ENCODE results near the gene ANKRD52.

ANKRD52 gene

GRCh38 chr12:56241424-56242303, 16.5 kb downstream of the ANKRD52 start:
- DNase-seq (ENCODE audit: low read depth, low spot score), result no peak

- peak; percentile 43 for DNase-seq (ENCODE audit: low read depth, low spot score)
These were observed 20.6 kb downstream of the ANKRD52 start for GRCh38 chr12:56237552-56237951.

- DNase-seq (ENCODE audit: low read depth, low spot score), result no peak
These were observed 21.2 kb downstream of the ANKRD52 start for GRCh38 chr12:56236985-56237384.

GRCh38 chr12:56236091-56236490, 22.1 kb downstream of the ANKRD52 start:
- DNase-seq (ENCODE audit: low read depth, low spot score), result no peak

GRCh38 chr12:56234746-56235436, 23.3 kb downstream of the ANKRD52 start:
- no peak for DNase-seq (ENCODE audit: low read depth, low spot score)

- DNase-seq (ENCODE audit: low read depth, low spot score), result no peak
These were observed 27.0 kb downstream of the ANKRD52 start for GRCh38 chr12:56231184-56231582.

GRCh38 chr12:56230432-56231183, 27.6 kb downstream of the ANKRD52 start:
- no peak for DNase-seq (ENCODE audit: low read depth, low spot score)

- no peak for DNase-seq (ENCODE audit: low read depth, low spot score)
These were observed 28.2 kb downstream of the ANKRD52 start, which contains the start of gene SLC39A5 for GRCh38 chr12:56229916-56230431. Gene SLC39A5, plus strand, starts transcription at chr12:56230051. Its CDS starts 1,224 bp downstream, at chr12:56231275.

GRCh38 chr12:56229082-56229481, 29.1 kb downstream of the ANKRD52 start:
- DNase-seq (ENCODE audit: low read depth, low spot score), result no peak

- DNase-seq (ENCODE audit: low read depth, low spot score), result no peak
These were observed 33.2 kb downstream of the ANKRD52 start for GRCh38 chr12:56224954-56225353.

GRCh38 chr12:56224102-56224701, 34.0 kb downstream of the ANKRD52 start, which contains the start of gene NABP2:
Gene NABP2, plus strand, starts transcription at chr12:56224342. Its CDS starts 515 bp downstream, at chr12:56224857.
- peak; percentile 99 for DNase-seq (ENCODE audit: low read depth, low spot score)

- no peak for DNase-seq (ENCODE audit: low read depth, low spot score)
These were observed 34.5 kb downstream of the ANKRD52 start for GRCh38 chr12:56223571-56224101.

- DNase-seq (ENCODE audit: low read depth, low spot score), result no peak
These were observed 35.7 kb downstream of the ANKRD52 start for GRCh38 chr12:56222531-56222895.

- peak; percentile 99 for DNase-seq (ENCODE audit: low read depth, low spot score)
These were observed 36.2 kb downstream of the ANKRD52 start, which contains the start of gene RNF41 for GRCh38 chr12:56221757-56222530. Gene RNF41, minus strand, starts transcription at chr12:56221922. Its CDS starts 7,875 bp downstream, at chr12:56214047.

- DNase-seq (ENCODE audit: low read depth, low spot score), result peak; percentile 95
These were observed 36.9 kb downstream of the ANKRD52 start for GRCh38 chr12:56221232-56221756.

- peak; percentile 60 for DNase-seq (ENCODE audit: low read depth, low spot score)
These were observed 37.5 kb downstream of the ANKRD52 start for GRCh38 chr12:56220611-56221231.

GRCh38 chr12:56219840-56220239, 38.3 kb downstream of the ANKRD52 start:
- DNase-seq (ENCODE audit: low read depth, low spot score), result no peak

GRCh38 chr12:56216461-56216860, 41.7 kb downstream of the ANKRD52 start:
- no peak for DNase-seq (ENCODE audit: low read depth, low spot score)

GRCh38 chr12:56213878-56214277, 44.3 kb downstream of the ANKRD52 start:
- no peak for DNase-seq (ENCODE audit: low read depth, low spot score)

All from astrocyte of the hippocampus (primary cell).